MG63 (cell line): ENCODE measurements around the gene MOGAT2. TPM values are rescaled to one million over a fixed set of nuclear protein-coding genes. Genes with fewer than 3 reads are reported as not detected.

ENCODE experiments used
- DNase-seq: peaks from one replicate; pipeline ENCODE4 v3.0.0-alpha.2; 2020
- H3K27me3 ChIP-seq: fragments of 250-450 bp; sonication (Bioruptor Pico); 2 replicates; pipeline ENCODE4 v1.5.1; 2020; ENCODE audit warnings: mild to moderate bottlenecking, moderate library complexity
- H3K36me3 ChIP-seq: fragments of 250-450 bp; sonication (Bioruptor Pico); 2 replicates; pipeline ENCODE4 v1.5.1; 2020; ENCODE audit warnings: mild to moderate bottlenecking, moderate library complexity
- H3K4me3 ChIP-seq: fragments of 250-450 bp; sonication (Bioruptor Pico); 2 replicates; pipeline ENCODE4 v1.5.1; 2020; ENCODE audit warnings: mild to moderate bottlenecking, moderate library complexity
- H3K9me3 ChIP-seq: fragments of 250-450 bp; sonication (Bioruptor Pico); 2 replicates; pipeline ENCODE4 v1.5.1; 2020; ENCODE audit warnings: mild to moderate bottlenecking, moderate library complexity
- total RNA-seq: library from RNA; depleted of rRNA; stranded (reverse); fragments of >200 nt; shearing (Covaris generic); gene quantifications from 2 replicates; pipeline ENCODE4 v1.2.3, GENCODE V29; 2014; ENCODE audit warnings: low replicate concordance

The MOGAT2 gene
- total RNA-seq, 1 experiment from 2014 or later: not detected

DNA sequence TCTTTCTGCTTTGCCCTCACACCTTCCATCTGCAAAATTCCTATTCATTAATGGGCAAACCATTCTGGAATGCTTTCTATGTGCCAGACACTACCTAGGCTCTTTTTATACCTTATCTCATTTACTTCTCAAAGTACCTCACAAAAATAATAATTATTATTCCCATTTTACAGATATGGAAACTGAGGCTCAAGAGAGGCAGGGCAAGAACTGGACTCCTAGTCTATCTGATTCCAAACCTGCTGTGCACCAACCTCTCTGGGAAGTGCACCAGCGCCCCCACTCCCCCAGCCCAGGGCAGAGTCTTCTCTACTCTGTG is 50.1 kb downstream of the MOGAT2 start:
- H3K9me3 ChIP-seq: no peaks in the 10 kb centered on the region
- no peak for DNase-seq
- H3K27me3 ChIP-seq: peaks cover 14% of the 10 kb centered on the region
- H3K4me3 ChIP-seq: no peak overlapping the region
- no peaks in the 10 kb centered on the region for H3K36me3 ChIP-seq

DNA sequence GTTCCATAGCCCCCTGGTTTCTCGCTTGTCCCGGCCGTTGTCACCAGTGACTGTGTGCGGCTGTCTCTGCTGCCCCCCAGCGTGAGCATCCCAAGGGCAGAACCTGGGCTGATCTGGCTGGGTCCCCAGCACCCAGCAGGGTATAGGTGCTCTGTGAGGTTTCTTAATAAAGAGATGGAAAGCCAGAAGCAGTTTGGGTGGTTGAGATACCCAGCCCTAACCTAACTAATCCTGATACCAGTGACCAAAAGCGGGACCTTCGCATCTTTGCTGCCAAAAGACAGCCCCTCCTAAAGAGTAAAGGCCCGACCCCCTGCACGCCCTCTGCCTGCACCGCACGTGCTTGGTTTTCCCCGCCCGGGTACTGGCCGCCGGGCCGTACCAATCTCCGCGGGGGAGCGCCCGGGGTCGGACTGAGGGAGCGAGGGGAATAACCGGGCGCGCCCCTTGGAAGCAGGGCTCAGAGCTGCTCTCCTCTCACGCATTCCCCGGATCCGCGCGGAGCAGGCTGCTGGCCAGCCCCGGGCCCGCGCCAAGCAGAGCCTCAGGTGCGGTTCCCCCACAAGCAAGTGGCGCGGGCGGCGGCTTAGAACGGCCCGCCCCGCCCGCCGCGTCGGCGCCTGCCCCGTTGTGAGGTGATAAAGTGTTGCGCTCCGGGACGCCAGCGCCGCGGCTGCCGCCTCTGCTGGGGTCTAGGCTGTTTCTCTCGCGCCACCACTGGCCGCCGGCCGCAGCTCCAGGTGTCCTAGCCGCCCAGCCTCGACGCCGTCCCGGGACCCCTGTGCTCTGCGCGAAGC is 50.7 kb downstream of the MOGAT2 start, which contains the start of gene DGAT2:
DGAT2 (plus strand) TSS at position 667 of the 797 bp plus-strand sequence. CDS start 214 bp downstream, outside the sequence.
- DNase-seq: peak; percentile 74
- Histone ChIP-seq H3K4me3 (peak within 1 kb of the TSS; percentile 45), H3K27me3 (peaks cover 14% of the 10 kb centered on the region), H3K9me3 (no peaks in the 10 kb centered on the region), H3K36me3 (no peaks in the 10 kb centered on the region)

- H3K36me3 ChIP-seq: no peaks in the 10 kb centered on the region
- no peaks in the 10 kb centered on the region for H3K9me3 ChIP-seq
- peak overlapping the region; percentile 45 for H3K4me3 ChIP-seq
- H3K27me3 ChIP-seq: peaks cover 14% of the 10 kb centered on the region
- no peak for DNase-seq
These were observed 51.5 kb downstream of the MOGAT2 start for GRCh38 chr11:75768909-75769771.

GRCh38 chr11:75770102-75770501 is 52.5 kb downstream of the MOGAT2 start:
- Histone ChIP-seq H3K9me3 (no peaks in the 10 kb centered on the region), H3K36me3 (no peaks in the 10 kb centered on the region), H3K4me3 (no peak overlapping the region), H3K27me3 (peaks cover 14% of the 10 kb centered on the region)
- no peak for DNase-seq

DNA sequence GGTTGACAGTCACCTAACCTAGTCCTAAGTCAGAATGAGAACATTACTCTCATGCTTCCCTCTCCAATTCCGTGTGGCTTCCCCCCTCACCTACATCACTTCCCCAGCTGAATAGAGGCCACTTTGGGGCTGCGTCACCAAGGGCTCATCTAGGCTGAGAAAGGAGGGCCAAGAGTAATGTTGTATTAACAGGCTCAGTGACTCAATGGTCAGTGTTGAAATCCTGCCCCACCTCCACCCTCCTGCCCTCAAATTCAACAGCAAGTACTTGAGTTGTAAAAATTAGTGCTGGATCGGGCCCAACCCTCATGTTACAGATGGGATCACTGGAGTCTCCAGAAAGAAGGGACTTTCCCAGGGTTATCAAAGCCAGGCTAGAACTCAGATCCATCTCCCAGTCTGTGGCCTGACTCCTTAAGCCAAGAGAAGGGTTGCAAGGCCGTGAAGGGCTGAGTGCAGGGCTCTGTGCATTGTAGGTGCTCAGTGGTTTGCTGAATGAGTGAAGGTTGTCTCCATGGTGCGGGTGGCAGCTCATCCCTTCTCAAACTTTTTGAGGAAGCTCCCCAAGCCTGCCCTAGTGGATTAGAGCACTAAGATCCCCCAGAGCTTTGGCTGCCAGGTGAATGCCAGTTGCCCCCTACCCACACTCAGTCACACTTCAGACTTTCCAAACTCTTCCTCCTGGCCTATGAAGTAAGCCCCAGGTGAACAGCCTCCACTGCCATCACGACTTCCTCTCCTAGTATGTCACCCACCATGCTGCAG is 54.2 kb downstream of the MOGAT2 start:
- Histone ChIP-seq H3K4me3 (no peak overlapping the region), H3K27me3 (peaks cover 14% of the 10 kb centered on the region)
- peak; percentile 11 for DNase-seq

DNA sequence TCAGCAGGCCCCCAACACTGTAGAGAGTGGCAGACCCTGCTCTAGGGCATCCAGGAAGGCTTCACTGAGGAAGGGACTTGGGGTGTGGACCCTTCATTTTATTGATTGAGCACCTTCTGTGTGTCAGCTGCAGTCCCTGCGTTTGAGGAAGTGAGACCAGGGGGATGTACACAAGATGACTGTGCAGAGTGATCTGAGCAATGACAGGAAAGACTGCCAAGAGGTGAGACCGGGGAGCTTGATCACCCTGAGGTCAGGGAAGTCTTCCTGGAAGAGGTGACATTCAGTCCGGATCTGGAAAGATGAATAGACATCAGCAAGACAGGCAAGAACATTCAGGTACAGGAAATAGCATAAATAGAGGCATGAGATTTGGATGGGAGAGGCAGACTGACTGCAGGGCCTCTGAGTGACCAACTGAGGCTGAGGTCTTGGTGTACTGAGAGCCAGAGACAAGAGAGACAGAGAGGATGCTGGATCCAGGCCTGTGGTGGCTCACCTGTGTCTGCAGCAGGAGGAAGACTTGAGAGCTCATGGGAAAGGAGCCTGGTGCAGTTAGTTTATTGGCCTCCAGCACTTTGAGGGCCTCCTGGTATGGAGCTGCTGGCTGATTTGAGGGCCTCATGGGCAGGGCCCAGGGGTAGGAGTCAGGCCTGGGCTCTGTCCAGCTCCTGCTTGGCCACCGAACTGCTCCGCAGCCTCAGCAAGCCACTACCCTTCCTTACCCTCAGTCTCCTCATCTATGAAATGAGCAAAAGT is 56.1 kb downstream of the MOGAT2 start:
- peaks cover 10% of the 10 kb centered on the region for H3K27me3 ChIP-seq
- H3K9me3 ChIP-seq: no peaks in the 10 kb centered on the region
- H3K36me3 ChIP-seq: no peaks in the 10 kb centered on the region
- no peak overlapping the region for H3K4me3 ChIP-seq
- no peak for DNase-seq

More for the DNA sequence above, 54.2 kb downstream of the MOGAT2 start:
- H3K9me3 ChIP-seq: no peaks in the 10 kb centered on the region
- no peaks in the 10 kb centered on the region for H3K36me3 ChIP-seq

GRCh38 chr11:75775056-75775455 is 57.4 kb downstream of the MOGAT2 start:
- Histone ChIP-seq H3K9me3 (no peaks in the 10 kb centered on the region), H3K4me3 (no peak overlapping the region), H3K36me3 (no peaks in the 10 kb centered on the region), H3K27me3 (no peaks in the 10 kb centered on the region)
- DNase-seq: no peak

GRCh38 chr11:75776546-75776945 is 58.9 kb downstream of the MOGAT2 start:
- Histone ChIP-seq H3K4me3 (no peak overlapping the region), H3K27me3 (no peaks in the 10 kb centered on the region), H3K36me3 (no peaks in the 10 kb centered on the region), H3K9me3 (no peaks in the 10 kb centered on the region)
- DNase-seq: no peak

DNA sequence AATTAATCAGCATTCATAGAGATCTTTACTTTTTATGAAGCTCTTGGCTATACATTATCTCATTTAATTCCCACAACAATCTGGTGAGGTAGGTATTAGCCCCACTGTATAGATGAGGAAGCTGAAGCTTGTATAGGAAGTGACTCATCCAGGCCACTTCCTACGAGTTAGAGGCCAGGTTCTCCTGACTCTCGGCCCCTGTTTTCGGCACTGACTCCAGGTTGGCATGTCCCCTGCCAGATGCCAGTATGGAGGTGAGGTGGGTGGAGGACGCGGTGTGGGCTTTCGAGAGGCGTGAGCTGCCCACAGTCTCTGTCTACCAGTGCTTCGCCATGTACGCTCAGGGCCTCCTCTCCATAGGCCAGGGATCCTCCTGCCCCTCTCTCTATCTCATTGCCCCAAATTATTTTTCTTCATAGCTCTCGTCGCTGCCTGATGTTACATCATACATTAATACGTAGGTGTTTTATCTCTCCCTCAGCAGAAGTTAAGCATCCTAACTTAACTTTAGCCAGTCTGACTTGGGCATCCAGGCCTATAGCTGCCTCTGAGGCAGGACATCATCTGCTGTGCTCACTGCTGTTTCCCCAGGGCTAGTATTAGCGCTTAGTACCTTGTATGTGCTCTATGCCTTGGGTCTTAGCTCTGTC is 59.9 kb downstream of the MOGAT2 start:
- no peaks in the 10 kb centered on the region for H3K36me3 ChIP-seq
- H3K27me3 ChIP-seq: no peaks in the 10 kb centered on the region
- no peak overlapping the region for H3K4me3 ChIP-seq
- H3K9me3 ChIP-seq: no peaks in the 10 kb centered on the region
- no peak for DNase-seq

GRCh38 chr11:75778962-75779361 is 61.3 kb downstream of the MOGAT2 start:
- Histone ChIP-seq H3K36me3 (no peaks in the 10 kb centered on the region), H3K9me3 (no peaks in the 10 kb centered on the region), H3K27me3 (no peaks in the 10 kb centered on the region), H3K4me3 (no peak overlapping the region)
- no peak for DNase-seq

GRCh38 chr11:75779960-75780359 is 62.3 kb downstream of the MOGAT2 start:
- DNase-seq: no peak
- Histone ChIP-seq H3K4me3 (no peak overlapping the region), H3K9me3 (no peaks in the 10 kb centered on the region), H3K36me3 (no peaks in the 10 kb centered on the region), H3K27me3 (no peaks in the 10 kb centered on the region)

DNA sequence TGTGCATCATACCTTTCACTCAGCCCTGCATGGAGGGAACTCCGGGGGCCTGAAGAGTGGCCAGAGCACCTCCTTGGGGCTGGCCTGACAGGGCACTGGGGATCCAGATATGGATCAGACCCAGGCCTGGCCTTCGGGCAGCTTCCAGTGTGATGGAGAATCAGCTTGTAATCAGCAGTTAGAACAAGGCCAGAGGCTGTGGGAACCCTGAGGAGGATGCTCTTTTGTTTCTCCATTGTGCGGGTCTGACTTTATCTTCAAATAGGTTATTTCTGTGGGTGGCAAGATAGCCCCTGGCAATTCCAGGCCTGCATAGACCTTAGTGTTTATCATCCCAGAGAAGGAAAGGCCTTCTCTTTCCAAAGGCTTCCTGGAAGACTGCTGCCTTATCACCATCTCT is 63.2 kb downstream of the MOGAT2 start:
- Histone ChIP-seq H3K36me3 (no peaks in the 10 kb centered on the region), H3K4me3 (no peak overlapping the region), H3K27me3 (no peaks in the 10 kb centered on the region), H3K9me3 (no peaks in the 10 kb centered on the region)
- no peak for DNase-seq

- no peak for DNase-seq
- Histone ChIP-seq H3K36me3 (no peaks in the 10 kb centered on the region), H3K4me3 (no peak overlapping the region), H3K9me3 (no peaks in the 10 kb centered on the region), H3K27me3 (no peaks in the 10 kb centered on the region)
These were observed 63.7 kb downstream of the MOGAT2 start for GRCh38 chr11:75781296-75781695.

DNA sequence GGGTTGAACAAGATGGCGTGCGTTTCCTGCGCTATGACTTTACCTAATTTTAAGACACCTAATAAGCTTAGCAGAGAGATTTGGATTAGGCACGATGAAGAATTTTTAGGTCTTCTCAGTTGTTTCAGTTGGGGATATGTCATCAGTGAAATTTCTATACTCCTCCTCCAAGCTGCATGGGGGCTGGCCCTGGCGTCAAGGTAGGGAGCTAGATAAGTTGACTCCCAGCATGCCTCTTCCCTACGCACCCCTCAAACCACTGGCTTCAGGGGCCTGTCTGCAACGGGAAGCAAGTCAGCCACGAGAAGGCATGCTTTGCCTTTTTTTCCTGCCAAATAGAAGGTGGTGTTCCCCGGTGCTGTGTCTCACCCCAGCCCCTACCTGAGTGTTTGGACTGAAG is 64.2 kb downstream of the MOGAT2 start:
- Histone ChIP-seq H3K36me3 (no peaks in the 10 kb centered on the region), H3K4me3 (no peak overlapping the region), H3K27me3 (no peaks in the 10 kb centered on the region), H3K9me3 (no peaks in the 10 kb centered on the region)
- no peak for DNase-seq
